ENCODE data around the gene IER3IP1.
"Not testable (repeated sequence)": the region's sequence is repeated elsewhere in the genome, so short reads cannot be mapped to it uniquely, and the experiment has no call there.

The IER3IP1 gene

DNA sequence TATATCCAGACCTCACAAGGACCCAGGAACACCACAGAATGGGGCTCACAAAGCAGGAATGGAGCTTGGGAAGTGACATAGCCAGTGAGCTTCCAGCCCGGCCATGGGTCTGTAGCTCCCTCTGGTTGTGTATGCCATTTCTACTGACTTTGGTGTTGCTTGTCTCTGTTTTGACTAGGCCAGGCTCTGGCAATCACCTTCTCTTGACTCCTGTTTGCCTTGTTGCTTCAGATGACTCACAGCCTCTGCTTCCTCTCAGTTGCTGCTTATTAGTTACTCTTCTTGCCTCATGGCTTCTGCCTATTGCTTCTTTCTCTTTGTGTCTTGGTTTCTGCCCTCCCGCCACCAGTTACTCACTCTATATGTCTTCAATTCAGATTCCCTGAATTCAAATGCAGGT, 15.8 kb upstream of the IER3IP1 start:
- DNase-seq (ENCODE audit: low read depth, low spot score), result no peak

GRCh38 chr18:47187721-47188120, 11.6 kb upstream of the IER3IP1 start:
- in situ Hi-C loops (cut with HindIII; ENCODE audit: low sequenced_read_pairs), result no loop called here

More for the DNA sequence above, 15.8 kb upstream of the IER3IP1 start:
- no peak overlapping the region for H3K4me3 ChIP-seq (ENCODE audit: low read depth, low read length)
- in situ Hi-C loops (cut with HindIII; ENCODE audit: low sequenced_read_pairs), result no loop called here
- TF ChIP-seq, protein P1, sequence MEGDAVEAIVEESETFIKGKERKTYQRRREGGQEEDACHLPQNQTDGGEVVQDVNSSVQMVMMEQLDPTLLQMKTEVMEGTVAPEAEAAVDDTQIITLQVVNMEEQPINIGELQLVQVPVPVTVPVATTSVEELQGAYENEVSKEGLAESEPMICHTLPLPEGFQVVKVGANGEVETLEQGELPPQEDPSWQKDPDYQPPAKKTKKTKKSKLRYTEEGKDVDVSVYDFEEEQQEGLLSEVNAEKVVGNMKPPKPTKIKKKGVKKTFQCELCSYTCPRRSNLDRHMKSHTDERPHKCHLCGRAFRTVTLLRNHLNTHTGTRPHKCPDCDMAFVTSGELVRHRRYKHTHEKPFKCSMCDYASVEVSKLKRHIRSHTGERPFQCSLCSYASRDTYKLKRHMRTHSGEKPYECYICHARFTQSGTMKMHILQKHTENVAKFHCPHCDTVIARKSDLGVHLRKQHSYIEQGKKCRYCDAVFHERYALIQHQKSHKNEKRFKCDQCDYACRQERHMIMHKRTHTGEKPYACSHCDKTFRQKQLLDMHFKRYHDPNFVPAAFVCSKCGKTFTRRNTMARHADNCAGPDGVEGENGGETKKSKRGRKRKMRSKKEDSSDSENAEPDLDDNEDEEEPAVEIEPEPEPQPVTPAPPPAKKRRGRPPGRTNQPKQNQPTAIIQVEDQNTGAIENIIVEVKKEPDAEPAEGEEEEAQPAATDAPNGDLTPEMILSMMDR (IDR thresholded peaks at IDR 0.05; ENCODE audit: low read depth, low read length), result no peak

GRCh38 chr18:47184419-47185050, 8.4 kb upstream of the IER3IP1 start:
- in situ Hi-C loops (cut with HindIII; ENCODE audit: low sequenced_read_pairs), result no loop called here
- no peak for DNase-seq (ENCODE audit: low read depth, low spot score)
- no peak overlapping the region for H3K4me3 ChIP-seq (ENCODE audit: low read depth, low read length)
- TF ChIP-seq, protein P1 (IDR thresholded peaks at IDR 0.05; ENCODE audit: low read depth, low read length), result no peak

More at GRCh38 chr18:47187721-47188120, 11.6 kb upstream of the IER3IP1 start:
- TF ChIP-seq, protein P1 (IDR thresholded peaks at IDR 0.05; ENCODE audit: low read depth, low read length), result no peak
- DNase-seq (ENCODE audit: low read depth, low spot score), result no peak
- H3K4me3 ChIP-seq (ENCODE audit: low read depth, low read length), result no peak overlapping the region

- H3K4me3 ChIP-seq (ENCODE audit: low read depth, low read length); DNase-seq (ENCODE audit: low read depth, low spot score); in situ Hi-C loops (cut with HindIII; ENCODE audit: low sequenced_read_pairs): not testable (repeated sequence)
Measured at GRCh38 chr18:47182156-47182555, 6.0 kb upstream of the IER3IP1 start.

DNA sequence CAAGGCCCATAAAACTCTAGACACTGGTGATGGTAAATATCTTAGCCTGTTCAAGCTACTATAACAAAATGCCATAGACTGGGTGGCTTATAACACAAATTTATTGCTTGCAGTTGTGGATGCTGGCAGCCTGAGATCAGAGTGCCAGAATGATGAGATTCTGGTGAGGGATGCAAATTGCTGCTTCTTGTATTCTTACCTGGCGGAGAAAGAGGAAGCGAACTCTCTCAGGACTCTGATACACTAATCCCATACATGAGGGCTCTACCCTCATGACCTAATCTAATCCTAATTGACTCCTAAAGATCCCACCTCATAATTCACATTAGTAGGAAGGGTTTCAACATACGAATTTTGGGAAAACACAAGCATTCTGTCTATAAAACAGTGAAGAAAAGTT, 4.6 kb upstream of the IER3IP1 start:
- TF ChIP-seq, protein P1 (IDR thresholded peaks at IDR 0.05; ENCODE audit: low read depth, low read length), result no peak
- H3K4me3 ChIP-seq (ENCODE audit: low read depth, low read length), result no peak overlapping the region
- DNase-seq (ENCODE audit: low read depth, low spot score), result no peak
- in situ Hi-C loops (cut with HindIII; ENCODE audit: low sequenced_read_pairs), result no loop called here

- DNase-seq (ENCODE audit: low read depth, low spot score), result no peak
- in situ Hi-C loops (cut with HindIII; ENCODE audit: low sequenced_read_pairs), result no loop called here
- TF ChIP-seq, protein P1 (IDR thresholded peaks at IDR 0.05; ENCODE audit: low read depth, low read length), result no peak
- no peak overlapping the region for H3K4me3 ChIP-seq (ENCODE audit: low read depth, low read length)
Measured at GRCh38 chr18:47179520-47179919, 3.4 kb upstream of the IER3IP1 start.

DNA sequence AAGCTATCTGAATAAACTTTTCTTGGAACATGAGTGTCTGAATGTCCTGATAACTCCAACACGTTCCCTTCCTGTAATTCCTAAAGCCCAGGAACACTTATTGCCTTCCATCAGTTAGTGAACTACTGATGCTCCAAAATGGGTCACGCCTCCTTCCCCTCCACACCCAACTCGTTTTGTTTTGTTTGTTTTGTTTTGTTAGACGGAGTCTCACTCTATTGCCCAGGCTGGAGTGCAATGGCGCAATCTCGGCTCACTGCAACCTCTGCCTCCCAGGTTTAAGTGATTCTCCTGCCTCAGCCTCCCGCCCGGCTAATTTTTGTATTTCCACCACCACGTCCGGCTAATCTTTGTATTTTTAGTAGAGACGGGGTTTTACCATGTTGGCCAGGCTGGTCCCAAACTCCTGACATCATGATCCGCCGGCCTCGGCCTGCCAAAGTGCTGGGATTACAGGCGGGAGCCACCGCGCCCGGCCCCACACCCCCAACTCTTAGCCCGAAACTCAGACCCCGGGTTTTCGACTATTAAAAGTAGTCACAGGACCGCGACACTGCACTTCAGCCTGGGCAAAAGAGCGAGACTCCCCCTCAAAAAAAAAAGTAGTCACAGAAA, 774 bp downstream of the IER3IP1 start:
- no peak for DNase-seq (ENCODE audit: low read depth, low spot score)
- TF ChIP-seq, protein P1 (IDR thresholded peaks at IDR 0.05; ENCODE audit: low read depth, low read length), result no peak
- in situ Hi-C loops (cut with HindIII; ENCODE audit: low sequenced_read_pairs), result no loop called here

More for the DNA sequence above, 774 bp downstream of the IER3IP1 start:
- H3K4me3 ChIP-seq (ENCODE audit: low read depth, low read length), result peak overlapping the region; percentile 87
